Mesendoderm (in vitro differentiated cells): Measurements from ENCODE around the gene RTP2.

Source experiments
- DNase-seq: peaks from one replicate; pipeline ENCODE4 v3.0.0; 2013
- H2AK5ac ChIP-seq: 2 replicates; pipeline ENCODE4 v1.6.1; 2013; ENCODE audit warnings: low read length, inconsistent platforms
- H2BK120ac ChIP-seq: 2 replicates; pipeline ENCODE4 v1.6.1; 2013; ENCODE audit warnings: low read depth, mild to moderate bottlenecking, low read length, moderate library complexity, mixed read lengths
- H2BK15ac ChIP-seq: replicated peaks from 2 replicates; pipeline ENCODE4 v1.6.1; 2013; ENCODE audit warnings: low read depth, mild to moderate bottlenecking, moderate library complexity
- H2BK5ac ChIP-seq: 2 replicates; pipeline ENCODE4 v1.6.1; 2013; ENCODE audit warnings: low read length, inconsistent platforms
- H3K18ac ChIP-seq: 2 replicates; pipeline ENCODE4 v1.6.1; 2013; ENCODE audit warnings: mild to moderate bottlenecking, low read length, mixed read lengths
- H3K23ac ChIP-seq: one replicate; pipeline ENCODE4 v1.6.1; 2013; ENCODE audit warnings: low read length
- H3K27ac ChIP-seq: 2 replicates; pipeline ENCODE4 v1.5.1; 2013; ENCODE audit warnings: low read depth, mild to moderate bottlenecking, inconsistent platforms, low read length, moderate library complexity
- H3K27me3 ChIP-seq: 2 replicates; pipeline ENCODE4 v1.6.1; 2013; ENCODE audit warnings: low read length, control low read depth, mild to moderate bottlenecking, inconsistent platforms; ENCODE audit not compliant: insufficient read depth, poor library complexity
- H3K36me3 ChIP-seq: 2 replicates; pipeline ENCODE4 v1.6.1; 2013; ENCODE audit warnings: low read length, inconsistent platforms; ENCODE audit not compliant: control insufficient read depth, insufficient read depth
- H3K4ac ChIP-seq: one replicate; pipeline ENCODE4 v1.6.1; 2013; ENCODE audit warnings: low read depth, mild to moderate bottlenecking, low read length, moderate library complexity
- H3K4me1 ChIP-seq: 2 replicates; pipeline ENCODE4 v1.6.1; 2013; ENCODE audit warnings: low read depth, low read length, inconsistent platforms; ENCODE audit not compliant: control insufficient read depth
- H3K4me2 ChIP-seq: 2 replicates; pipeline ENCODE4 v1.6.1; 2013; ENCODE audit warnings: low read length
- H3K4me3 ChIP-seq: 2 replicates; pipeline ENCODE4 v1.5.1; 2013; ENCODE audit warnings: mild to moderate bottlenecking, low read length
- H3K56ac ChIP-seq: one replicate; pipeline ENCODE4 v1.6.1; 2013; ENCODE audit warnings: low read length
- H3K79me1 ChIP-seq: 2 replicates; pipeline ENCODE4 v1.6.1; 2013; ENCODE audit warnings: low read length, inconsistent platforms
- H3K79me2 ChIP-seq: 2 replicates; pipeline ENCODE4 v1.6.1; 2013; ENCODE audit warnings: mild to moderate bottlenecking, low read length; ENCODE audit not compliant: control insufficient read depth, insufficient read depth
- H3K9ac ChIP-seq: 2 replicates; pipeline ENCODE4 v1.6.1; 2013; ENCODE audit warnings: low read length, inconsistent platforms
- H4K5ac ChIP-seq: one replicate; pipeline ENCODE4 v1.6.1; 2013; ENCODE audit warnings: low read length
- H4K8ac ChIP-seq: one replicate; pipeline ENCODE4 v1.6.1; 2013; ENCODE audit warnings: low read depth, mild to moderate bottlenecking, control low read depth, low read length, moderate library complexity
- WGBS: extraction: QIAGEN DNeasy Blood & Tissue Kit; methylation state at CpG from one replicate; pipeline ENCODE4 v1.1.7; 2013; ENCODE audit warnings: low lambda C conversion rate, missing lambda C conversion rate; ENCODE audit not compliant: insufficient coverage; ENCODE audit errors: extremely low coverage; 5-methylcytosine and 5-hydroxymethylcytosine counted together

The RTP2 gene

DNA sequence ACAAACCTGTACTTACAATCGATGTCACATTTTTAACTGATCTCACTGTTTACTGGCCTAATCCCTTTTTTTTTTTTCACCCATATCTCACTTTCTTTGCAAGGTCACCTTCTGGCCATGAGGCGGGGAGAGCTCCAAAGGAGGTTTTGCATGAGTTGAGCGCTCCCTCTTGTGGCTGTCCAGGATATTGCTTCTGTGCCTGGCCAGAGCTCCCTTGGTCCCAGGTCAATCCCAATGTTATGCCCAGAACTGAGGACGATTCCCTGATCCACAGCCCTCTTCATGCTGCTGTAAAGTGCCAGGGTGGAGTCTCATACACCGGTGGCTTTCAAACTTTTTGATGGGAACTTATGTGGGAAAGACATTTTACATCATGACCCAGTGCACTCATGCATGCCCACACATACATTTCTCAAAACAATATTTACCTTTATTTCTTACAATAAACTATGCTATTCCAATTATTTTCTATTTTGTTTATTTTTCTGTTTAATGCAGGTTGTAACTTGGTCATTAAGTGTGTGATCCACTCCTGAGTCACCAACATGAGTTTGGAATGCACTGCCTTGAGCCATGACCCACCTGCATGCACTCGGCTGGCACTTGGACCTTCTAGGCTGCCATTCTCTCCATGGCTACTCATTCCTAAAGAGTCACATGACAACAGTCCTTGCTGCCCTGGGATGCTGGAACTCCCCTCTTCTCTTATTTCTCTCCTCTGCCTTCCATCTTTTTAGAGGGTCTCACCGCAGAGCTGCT is 22.5 kb downstream of the RTP2 start:
- no peak overlapping the region for H3K18ac ChIP-seq
- no peak overlapping the region for H2BK120ac ChIP-seq
- H3K4ac ChIP-seq, result no peak overlapping the region
- no peak overlapping the region for H4K5ac ChIP-seq
- no peaks in the 10 kb centered on the region for H3K79me1 ChIP-seq
- H3K23ac ChIP-seq, result no peak overlapping the region
- no peak overlapping the region for H3K27ac ChIP-seq
- H2AK5ac ChIP-seq, result no peak overlapping the region
- H3K4me3 ChIP-seq, result no peak overlapping the region
- no peak overlapping the region for H2BK15ac ChIP-seq
- no peak overlapping the region for H3K4me2 ChIP-seq
- DNase-seq, result peak; percentile 92
- H3K4me1 ChIP-seq, result no peaks in the 10 kb centered on the region
- no peak overlapping the region for H3K56ac ChIP-seq
- WGBS, result no CpG with 5 or more reads among the region's 7 CpGs
- no peak overlapping the region for H3K9ac ChIP-seq
- H3K79me2 ChIP-seq, result no peaks in the 10 kb centered on the region
- no peak overlapping the region for H4K8ac ChIP-seq
- no peaks in the 10 kb centered on the region for H3K27me3 ChIP-seq
- no peaks in the 10 kb centered on the region for H3K36me3 ChIP-seq
- H2BK5ac ChIP-seq, result no peak overlapping the region

DNA sequence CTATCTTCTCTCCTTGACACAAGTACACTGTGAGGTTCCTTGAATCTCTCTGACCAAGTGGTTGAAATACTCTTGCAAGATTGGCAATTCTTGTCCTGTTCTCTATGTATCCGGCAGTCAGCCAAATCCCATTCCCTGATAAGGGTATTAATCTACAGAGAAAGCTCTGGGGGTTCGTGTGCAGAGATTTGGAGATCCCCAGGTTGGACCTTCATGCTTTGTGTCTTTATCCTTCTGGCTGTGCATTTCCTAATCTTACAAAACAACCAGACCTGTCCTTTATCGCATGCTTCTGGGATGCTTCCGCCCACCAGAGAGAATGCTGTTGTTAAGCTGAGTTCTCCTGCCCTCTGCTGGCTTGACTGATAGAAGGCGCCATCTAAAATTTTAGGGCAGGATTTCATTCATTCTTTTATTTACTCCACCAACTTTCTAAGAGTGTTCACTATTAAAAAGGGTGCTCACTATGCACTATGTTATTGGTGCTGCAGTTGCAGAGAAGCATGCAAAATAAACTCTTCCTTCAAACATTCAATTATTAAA is 23.6 kb downstream of the RTP2 start:
- H4K8ac ChIP-seq, result no peak overlapping the region
- WGBS, result no CpG with 5 or more reads among the region's 5 CpGs

GRCh38 chr3:187677604-187678003 is 24.8 kb downstream of the RTP2 start:
- no peak overlapping the region for H3K4ac ChIP-seq
- H3K4me2 ChIP-seq, result no peak overlapping the region
- H3K4me3 ChIP-seq, result no peak overlapping the region
- H3K18ac ChIP-seq, result no peak overlapping the region
- H3K79me2 ChIP-seq, result no peaks in the 10 kb centered on the region
- no peak overlapping the region for H2AK5ac ChIP-seq
- H2BK15ac ChIP-seq, result no peak overlapping the region
- H3K79me1 ChIP-seq, result no peaks in the 10 kb centered on the region
- no peak overlapping the region for H4K8ac ChIP-seq
- no peak overlapping the region for H3K23ac ChIP-seq
- H3K27me3 ChIP-seq, result no peaks in the 10 kb centered on the region
- no peak overlapping the region for H3K27ac ChIP-seq
- no peak overlapping the region for H2BK120ac ChIP-seq
- H4K5ac ChIP-seq, result no peak overlapping the region
- H3K4me1 ChIP-seq, result no peaks in the 10 kb centered on the region
- H3K9ac ChIP-seq, result no peak overlapping the region
- H2BK5ac ChIP-seq, result no peak overlapping the region
- DNase-seq, result no peak
- no peak overlapping the region for H3K56ac ChIP-seq
- no peaks in the 10 kb centered on the region for H3K36me3 ChIP-seq
- no CpG with 5 or more reads among the region's 1 CpG for WGBS

More for the DNA sequence above, 23.6 kb downstream of the RTP2 start:
- H3K79me2 ChIP-seq, result no peaks in the 10 kb centered on the region
- no peaks in the 10 kb centered on the region for H3K27me3 ChIP-seq
- H3K79me1 ChIP-seq, result no peaks in the 10 kb centered on the region
- no peak overlapping the region for H3K23ac ChIP-seq
- no peak overlapping the region for H2BK15ac ChIP-seq
- H3K4me2 ChIP-seq, result no peak overlapping the region
- no peak overlapping the region for H2AK5ac ChIP-seq
- H2BK120ac ChIP-seq, result peak overlapping the region; percentile 55
- no peak overlapping the region for H2BK5ac ChIP-seq
- peak overlapping the region; percentile 35 for H4K5ac ChIP-seq
- no peak overlapping the region for H3K4ac ChIP-seq
- no peak overlapping the region for H3K4me3 ChIP-seq
- no peak overlapping the region for H3K9ac ChIP-seq
- H3K18ac ChIP-seq, result peak overlapping the region; percentile 72
- H3K56ac ChIP-seq, result peak overlapping the region; percentile 20
- H3K36me3 ChIP-seq, result no peaks in the 10 kb centered on the region
- no peaks in the 10 kb centered on the region for H3K4me1 ChIP-seq
- H3K27ac ChIP-seq, result no peak overlapping the region
- DNase-seq, result peak; percentile 86

DNA sequence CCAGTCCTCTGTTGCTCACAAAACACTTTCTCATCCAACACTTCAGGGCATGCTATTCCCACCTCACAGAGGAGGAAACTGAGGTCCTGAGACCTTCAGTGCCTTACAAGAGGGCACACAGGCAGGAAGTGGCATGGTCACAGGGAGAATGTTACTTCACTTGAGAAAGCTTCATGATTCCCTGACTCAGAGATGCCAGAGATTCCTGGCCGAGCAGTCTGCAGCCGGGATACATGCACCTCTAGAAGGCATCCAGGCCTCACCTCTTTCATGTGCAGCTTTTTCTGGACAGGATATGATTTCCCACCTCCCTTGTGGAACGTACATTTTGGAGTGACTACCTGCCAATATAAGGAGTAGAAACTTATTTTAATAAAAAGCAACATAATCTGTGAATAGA is 29.3 kb downstream of the RTP2 start:
- no peak overlapping the region for H3K27ac ChIP-seq
- WGBS, result no CpG with 5 or more reads among the region's 3 CpGs

DNA sequence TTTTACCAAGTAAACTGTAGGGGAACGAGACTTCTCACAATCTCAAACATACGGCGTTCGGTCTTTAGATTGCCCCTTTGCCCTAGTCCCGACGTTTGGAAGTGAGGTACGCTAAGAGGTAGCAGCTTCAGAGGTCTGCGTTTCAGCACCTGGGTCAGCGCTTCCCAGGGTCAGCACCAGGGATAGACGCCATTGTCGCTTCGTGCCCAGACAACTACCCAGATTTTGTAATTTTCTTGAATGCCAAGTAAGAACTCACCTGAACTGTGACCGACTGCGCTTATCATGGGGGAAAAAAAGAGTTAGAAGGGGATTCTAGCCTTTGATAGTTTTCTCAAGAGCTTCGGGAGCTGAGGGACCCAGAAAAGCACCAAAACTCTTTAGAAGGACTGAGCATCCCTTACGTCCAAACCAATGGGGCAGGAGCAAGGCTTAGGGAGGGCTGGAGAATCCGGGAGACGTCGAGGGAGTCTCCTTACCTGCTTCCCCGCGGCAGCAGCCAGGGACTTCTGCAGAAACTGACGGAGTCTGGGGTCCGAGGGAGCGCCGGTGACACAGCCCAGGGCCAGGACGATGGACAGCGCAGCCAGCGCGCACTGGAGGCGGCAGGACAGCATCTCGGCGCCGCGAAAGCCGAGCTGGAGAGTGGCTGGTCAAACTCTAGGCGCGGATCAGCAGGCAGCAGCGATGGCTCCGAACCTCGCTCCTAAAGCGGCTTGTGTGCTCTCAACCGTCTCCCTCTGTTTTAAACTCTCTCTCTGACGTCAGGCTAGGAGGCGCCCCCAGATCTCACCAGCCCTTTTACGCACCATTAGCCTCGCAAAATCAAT is 32.5 kb downstream of the RTP2 start, which contains the start of gene SST:
Gene SST, minus strand, starts transcription at position 720 of the 830 bp plus-strand sequence. Its CDS starts 103 bp downstream, at position 617.
- H3K23ac ChIP-seq, result no peak within 1 kb of the TSS
- peak; percentile 88 for DNase-seq

More for the DNA sequence above, 29.3 kb downstream of the RTP2 start:
- Histone ChIP-seq H3K4ac (no peak overlapping the region), H3K27me3 (peaks cover 5% of the 10 kb centered on the region), H4K8ac (no peak overlapping the region), H2BK120ac (no peak overlapping the region), H2AK5ac (no peak overlapping the region), H2BK15ac (no peak overlapping the region), H3K79me2 (no peaks in the 10 kb centered on the region), H2BK5ac (no peak overlapping the region), H4K5ac (no peak overlapping the region), H3K9ac (no peak overlapping the region), H3K56ac (no peak overlapping the region), H3K4me3 (no peak overlapping the region), H3K79me1 (no peaks in the 10 kb centered on the region), H3K23ac (no peak overlapping the region), H3K18ac (no peak overlapping the region), H3K4me2 (no peak overlapping the region), H3K4me1 (no peaks in the 10 kb centered on the region), H3K36me3 (no peaks in the 10 kb centered on the region)
- DNase-seq, result peak; percentile 59

More for the DNA sequence above, 32.5 kb downstream of the RTP2 start, which contains the start of gene SST:
- H2BK15ac ChIP-seq, result no peak within 1 kb of the TSS
- WGBS, result no CpG with 5 or more reads among the region's 46 CpGs
- H3K56ac ChIP-seq, result no peak within 1 kb of the TSS
- no peak within 1 kb of the TSS for H2BK5ac ChIP-seq
- no peak within 1 kb of the TSS for H2AK5ac ChIP-seq
- H2BK120ac ChIP-seq, result no peak within 1 kb of the TSS
- H4K5ac ChIP-seq, result no peak within 1 kb of the TSS
- no peaks in the 10 kb centered on the region for H3K36me3 ChIP-seq
- H4K8ac ChIP-seq, result no peak within 1 kb of the TSS
- peaks cover 5% of the 10 kb centered on the region for H3K27me3 ChIP-seq
- no peak within 1 kb of the TSS for H3K9ac ChIP-seq
- H3K4ac ChIP-seq, result no peak within 1 kb of the TSS
- no peaks in the 10 kb centered on the region for H3K79me2 ChIP-seq
- H3K79me1 ChIP-seq, result no peaks in the 10 kb centered on the region
- no peak within 1 kb of the TSS for H3K27ac ChIP-seq
- peak within 1 kb of the TSS; percentile 27 for H3K4me2 ChIP-seq
- no peaks in the 10 kb centered on the region for H3K4me1 ChIP-seq
- no peak within 1 kb of the TSS for H3K18ac ChIP-seq
- no peak within 1 kb of the TSS for H3K4me3 ChIP-seq
